Measurements from ENCODE around the gene USP28.

USP28 gene

GRCh38 chr11:113833151-113833550, 42.2 kb downstream of the USP28 start:
- no peaks in the 10 kb centered on the region for H3K9me2 ChIP-seq (replicated peaks; ENCODE audit: insufficient read depth, low read length)
- TF ChIP-seq EZH2phosphoT487 (IDR thresholded peaks at IDR 0.05; ENCODE audit: low read length) (no peak), EZH2 (optimal IDR thresholded peaks at IDR 0.05; ENCODE audit: low read depth, low read length) (no peak)
- TF ChIP-seq, protein P1, sequence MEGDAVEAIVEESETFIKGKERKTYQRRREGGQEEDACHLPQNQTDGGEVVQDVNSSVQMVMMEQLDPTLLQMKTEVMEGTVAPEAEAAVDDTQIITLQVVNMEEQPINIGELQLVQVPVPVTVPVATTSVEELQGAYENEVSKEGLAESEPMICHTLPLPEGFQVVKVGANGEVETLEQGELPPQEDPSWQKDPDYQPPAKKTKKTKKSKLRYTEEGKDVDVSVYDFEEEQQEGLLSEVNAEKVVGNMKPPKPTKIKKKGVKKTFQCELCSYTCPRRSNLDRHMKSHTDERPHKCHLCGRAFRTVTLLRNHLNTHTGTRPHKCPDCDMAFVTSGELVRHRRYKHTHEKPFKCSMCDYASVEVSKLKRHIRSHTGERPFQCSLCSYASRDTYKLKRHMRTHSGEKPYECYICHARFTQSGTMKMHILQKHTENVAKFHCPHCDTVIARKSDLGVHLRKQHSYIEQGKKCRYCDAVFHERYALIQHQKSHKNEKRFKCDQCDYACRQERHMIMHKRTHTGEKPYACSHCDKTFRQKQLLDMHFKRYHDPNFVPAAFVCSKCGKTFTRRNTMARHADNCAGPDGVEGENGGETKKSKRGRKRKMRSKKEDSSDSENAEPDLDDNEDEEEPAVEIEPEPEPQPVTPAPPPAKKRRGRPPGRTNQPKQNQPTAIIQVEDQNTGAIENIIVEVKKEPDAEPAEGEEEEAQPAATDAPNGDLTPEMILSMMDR (IDR thresholded peaks at IDR 0.05; ENCODE audit: low read length), result no peak
- no peak for DNase-seq
- H3K4me2 ChIP-seq (ENCODE audit: low read depth, low read length), result no peak overlapping the region
- no peak overlapping the region for H2AFZ ChIP-seq (ENCODE audit: low read length)
- H3K36me3 ChIP-seq (replicated peaks; ENCODE audit: insufficient read depth, low read length), result no peaks in the 10 kb centered on the region
- no peaks in the 10 kb centered on the region for H4K20me1 ChIP-seq (ENCODE audit: insufficient read depth, low read length)
- no peak overlapping the region for H3K27ac ChIP-seq (ENCODE audit: low read length)
- H3K4me3 ChIP-seq (ENCODE audit: low read length), result no peak overlapping the region
- H3F3A ChIP-seq (ENCODE audit: insufficient read depth, low read length), result no peaks in the 10 kb centered on the region; the same call in 1 of the 2 replicates
- H3K79me2 ChIP-seq (ENCODE audit: low read length), result peaks cover 4% of the 10 kb centered on the region; the same call in 1 of the 2 replicates
- H3K4me1 ChIP-seq (ENCODE audit: low read length), result 0 out of 2 replicates have a peak, but pooled peaks cover 3% of the 10 kb centered on the region
- no peaks in the 10 kb centered on the region for H3K9me3 ChIP-seq (replicated peaks; ENCODE audit: insufficient read depth, low read length)
- no peaks in the 10 kb centered on the region for H3K27me3 ChIP-seq (replicated peaks; ENCODE audit: insufficient read depth, low read length)
- no peak overlapping the region for H3K9ac ChIP-seq (ENCODE audit: low read length)

DNA sequence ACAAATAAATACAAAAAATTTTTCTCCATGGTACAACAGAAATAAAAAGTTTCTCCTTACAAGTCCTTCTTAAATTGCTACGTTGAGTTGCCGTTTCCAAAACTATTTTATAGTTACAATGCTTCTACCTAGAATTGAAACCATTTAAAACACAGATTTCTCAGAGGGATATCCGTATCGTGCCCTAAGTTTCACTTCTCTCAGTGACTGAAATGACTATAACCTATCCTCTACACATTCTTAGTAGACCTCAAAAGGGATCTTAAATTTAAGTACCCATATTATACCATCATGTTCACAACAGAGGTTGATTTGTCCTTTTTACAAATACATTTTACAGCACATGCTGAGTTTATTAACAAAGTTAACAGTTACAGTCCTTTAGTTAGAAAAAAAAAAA, 44.1 kb downstream of the USP28 start:
- peaks cover 4% of the 10 kb centered on the region; the same call in 1 of the 2 replicates for H3K79me2 ChIP-seq (ENCODE audit: low read length)
- no peaks in the 10 kb centered on the region for H3K27me3 ChIP-seq (replicated peaks; ENCODE audit: insufficient read depth, low read length)
- TF ChIP-seq, protein P1 (IDR thresholded peaks at IDR 0.05; ENCODE audit: low read length), result no peak
- TF ChIP-seq EZH2 (optimal IDR thresholded peaks at IDR 0.05; ENCODE audit: low read depth, low read length) (no peak), EZH2phosphoT487 (IDR thresholded peaks at IDR 0.05; ENCODE audit: low read length) (no peak)
- no peaks in the 10 kb centered on the region for H4K20me1 ChIP-seq (ENCODE audit: insufficient read depth, low read length)
- H3K9me3 ChIP-seq (replicated peaks; ENCODE audit: insufficient read depth, low read length), result no peaks in the 10 kb centered on the region
- peaks cover 5% of the 10 kb centered on the region; the same call in 1 of the 2 replicates for H3K36me3 ChIP-seq (replicated peaks; ENCODE audit: insufficient read depth, low read length)
- peak overlapping the region; percentile 44 for H3K4me2 ChIP-seq (ENCODE audit: low read depth, low read length)
- no peak overlapping the region for H2AFZ ChIP-seq (ENCODE audit: low read length)
- H3K4me3 ChIP-seq (ENCODE audit: low read length), result no peak overlapping the region
- H3F3A ChIP-seq (ENCODE audit: insufficient read depth, low read length), result no peaks in the 10 kb centered on the region; the same call in 1 of the 2 replicates
- peak; percentile 51 for DNase-seq
- H3K4me1 ChIP-seq (ENCODE audit: low read length), result 0 out of 2 replicates have a peak, but pooled peaks cover 3% of the 10 kb centered on the region
- no peak overlapping the region; the same call in 1 of the 2 replicates for H3K27ac ChIP-seq (ENCODE audit: low read length)
- no peak overlapping the region for H3K9ac ChIP-seq (ENCODE audit: low read length)
- H3K9me2 ChIP-seq (replicated peaks; ENCODE audit: insufficient read depth, low read length), result no peaks in the 10 kb centered on the region

- Histone ChIP-seq H2AFZ (ENCODE audit: low read length) (no peak overlapping the region), H3K27me3 (replicated peaks; ENCODE audit: insufficient read depth, low read length) (no peaks in the 10 kb centered on the region), H3K9ac (ENCODE audit: low read length) (no peak overlapping the region), H4K20me1 (ENCODE audit: insufficient read depth, low read length) (no peaks in the 10 kb centered on the region), H3F3A (ENCODE audit: insufficient read depth, low read length) (no peaks in the 10 kb centered on the region; the same call in 1 of the 2 replicates), H3K4me1 (ENCODE audit: low read length) (0 out of 2 replicates have a peak, but pooled peaks cover 3% of the 10 kb centered on the region), H3K36me3 (replicated peaks; ENCODE audit: insufficient read depth, low read length) (peaks cover 5% of the 10 kb centered on the region), H3K4me3 (ENCODE audit: low read length) (no peak overlapping the region), H3K27ac (ENCODE audit: low read length) (no peak overlapping the region), H3K9me3 (replicated peaks; ENCODE audit: insufficient read depth, low read length) (no peaks in the 10 kb centered on the region), H3K4me2 (ENCODE audit: low read depth, low read length) (no peak overlapping the region), H3K79me2 (ENCODE audit: low read length) (peaks cover 4% of the 10 kb centered on the region; the same call in 1 of the 2 replicates), H3K9me2 (replicated peaks; ENCODE audit: insufficient read depth, low read length) (no peaks in the 10 kb centered on the region)
- no peak for TF ChIP-seq EZH2phosphoT487 (IDR thresholded peaks at IDR 0.05; ENCODE audit: low read length)
- TF ChIP-seq, protein P1 (IDR thresholded peaks at IDR 0.05; ENCODE audit: low read length), result no peak
- no peak for TF ChIP-seq EZH2 (optimal IDR thresholded peaks at IDR 0.05; ENCODE audit: low read depth, low read length)
- DNase-seq, result no peak
Measured at GRCh38 chr11:113829751-113830150, 45.6 kb downstream of the USP28 start.
